ENCODE measurements around the gene KRTAP13-2. TPM values are rescaled to one million over a fixed set of nuclear protein-coding genes. Genes with fewer than 3 reads are reported as not detected.

The KRTAP13-2 gene
- total RNA-seq, 1 experiment from 2014 or later = not detected

DNA sequence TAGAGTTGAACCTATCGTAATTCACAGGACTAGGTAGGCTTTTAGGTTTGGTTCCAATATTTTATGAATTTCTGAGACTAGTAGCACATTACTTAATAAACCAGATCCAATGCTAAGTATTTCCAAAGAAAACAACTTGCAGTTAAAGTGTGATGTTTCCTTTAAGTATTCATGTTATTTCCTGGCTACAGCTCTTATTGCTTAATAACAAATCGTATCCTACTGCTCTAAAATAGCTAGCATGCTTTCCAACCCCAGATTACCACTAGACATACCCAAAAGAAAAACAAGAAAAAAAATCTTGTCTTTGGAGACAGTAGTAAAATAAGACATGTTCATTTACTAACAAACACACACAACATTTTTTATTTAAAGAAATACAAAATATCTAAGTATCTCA is 35.5 kb downstream of the KRTAP13-2 start:
- Mint-ChIP-seq H3K27ac (ENCODE audit: low read depth, unreplicated experiment) (no peak overlapping the region), H3K36me3 (ENCODE audit: insufficient read depth, unreplicated experiment) (no peaks in the 10 kb centered on the region), H3K4me1 (ENCODE audit: insufficient read depth, unreplicated experiment) (peaks cover 25% of the 10 kb centered on the region), H3K9me3 (ENCODE audit: unreplicated experiment) (no peaks in the 10 kb centered on the region), H3K4me3 (ENCODE audit: unreplicated experiment) (no peak overlapping the region), H3K27me3 (ENCODE audit: insufficient read depth, unreplicated experiment) (no peaks in the 10 kb centered on the region)
- intact Hi-C loops (cut with micrococcal nuclease) = no loop called here
- peak; percentile 16 for DNase-seq (ENCODE audit: unreplicated experiment)
- no TSS peak for BruUV-seq (replicated peaks)
- no peak for TF ChIP-seq CTCF (IDR thresholded peaks at IDR 0.05; ENCODE audit: unreplicated experiment)
- ChIA-PET POLR2A (interaction anchor here (0.6 kb wide), 1 partner anchor 8 kb away, joined by 3 read pairs; no protein-coding TSS in a partner anchor), CTCF (no interaction called here)

- Mint-ChIP-seq H3K36me3 (ENCODE audit: insufficient read depth, unreplicated experiment) (no peaks in the 10 kb centered on the region), H3K4me3 (ENCODE audit: unreplicated experiment) (no peak overlapping the region), H3K27ac (ENCODE audit: low read depth, unreplicated experiment) (no peak overlapping the region), H3K9me3 (ENCODE audit: unreplicated experiment) (no peaks in the 10 kb centered on the region), H3K4me1 (ENCODE audit: insufficient read depth, unreplicated experiment) (peaks cover 28% of the 10 kb centered on the region), H3K27me3 (ENCODE audit: insufficient read depth, unreplicated experiment) (no peaks in the 10 kb centered on the region)
- DNase-seq (ENCODE audit: unreplicated experiment) = no peak
- intact Hi-C loops (cut with micrococcal nuclease) = no loop called here
- ChIA-PET POLR2A (no interaction called here), CTCF (interaction anchor here (0.6 kb wide), 2 partner anchors 21 to 143 kb away, joined by 3 read pairs; no protein-coding TSS in a partner anchor)
- no peak for TF ChIP-seq CTCF (IDR thresholded peaks at IDR 0.05; ENCODE audit: unreplicated experiment)
- no TSS peak for BruUV-seq (replicated peaks)
These were observed 38.3 kb downstream of the KRTAP13-2 start for GRCh38 chr21:30333736-30334135.

DNA sequence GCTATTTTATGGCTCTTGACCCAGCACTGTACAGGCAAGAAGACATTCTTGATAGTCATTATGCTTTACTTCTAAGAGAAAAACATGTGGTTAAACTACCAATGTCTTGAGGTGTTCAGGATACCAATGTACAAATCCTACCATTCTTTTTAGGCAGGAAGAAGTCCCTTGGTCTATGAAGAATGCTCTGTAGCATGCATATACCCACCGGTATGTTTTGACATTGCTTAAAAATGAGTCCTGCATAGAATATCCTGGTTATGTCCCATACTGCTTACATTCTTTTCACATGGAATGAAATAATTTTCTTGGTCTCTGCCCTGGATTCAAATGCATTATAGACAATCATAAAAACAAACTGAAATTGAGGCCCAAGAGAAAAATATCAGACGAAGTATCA is 39.4 kb downstream of the KRTAP13-2 start:
- TF ChIP-seq CTCF (IDR thresholded peaks at IDR 0.05; ENCODE audit: unreplicated experiment) = no peak
- Mint-ChIP-seq H3K27me3 (ENCODE audit: insufficient read depth, unreplicated experiment) (no peaks in the 10 kb centered on the region), H3K27ac (ENCODE audit: low read depth, unreplicated experiment) (no peak overlapping the region), H3K9me3 (ENCODE audit: unreplicated experiment) (no peaks in the 10 kb centered on the region), H3K4me1 (ENCODE audit: insufficient read depth, unreplicated experiment) (peaks cover 21% of the 10 kb centered on the region), H3K36me3 (ENCODE audit: insufficient read depth, unreplicated experiment) (no peaks in the 10 kb centered on the region), H3K4me3 (ENCODE audit: unreplicated experiment) (no peak overlapping the region)
- DNase-seq (ENCODE audit: unreplicated experiment) = no peak
- intact Hi-C loops (cut with micrococcal nuclease) = no loop called here
- ChIA-PET POLR2A (no interaction called here), CTCF (interaction anchor here (0.6 to 2.2 kb wide), 2 partner anchors 9 to 282 kb away, joined by 3 to 6 read pairs; no protein-coding TSS in a partner anchor)
- no TSS peak for BruUV-seq (replicated peaks)

DNA sequence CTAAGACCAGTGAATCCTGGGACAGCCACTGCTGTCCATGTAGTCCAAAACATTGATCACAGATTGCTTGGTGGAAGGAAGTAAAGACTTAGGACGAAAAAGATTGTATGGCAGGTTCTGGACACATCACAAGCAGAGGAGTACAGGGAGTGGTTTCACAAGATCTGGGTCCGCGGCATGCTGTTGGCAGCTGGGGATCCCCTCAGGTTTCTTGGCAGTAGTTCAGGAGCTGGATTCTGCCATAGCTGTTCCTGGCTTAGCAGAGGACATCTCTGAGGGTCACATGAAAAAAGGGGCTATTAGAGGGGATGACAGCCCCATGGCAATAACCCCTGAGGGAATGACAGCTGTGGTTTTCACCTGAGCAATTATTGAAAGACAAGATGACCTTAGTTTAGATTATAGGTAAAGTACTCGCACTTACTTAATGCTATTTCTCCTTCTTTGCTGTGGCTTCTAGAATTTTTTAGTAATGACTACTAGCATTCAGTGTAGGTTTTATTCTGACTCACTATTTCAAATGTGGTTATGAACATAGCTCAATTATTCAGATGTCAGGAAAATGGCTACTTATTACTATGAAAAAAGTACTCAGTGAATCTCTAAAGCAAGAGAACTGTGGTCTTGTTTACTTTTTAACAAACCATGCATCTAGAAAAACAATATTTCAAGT is 42.7 kb downstream of the KRTAP13-2 start:
- TF ChIP-seq CTCF (IDR thresholded peaks at IDR 0.05; ENCODE audit: unreplicated experiment) = no peak
- Mint-ChIP-seq H3K36me3 (ENCODE audit: insufficient read depth, unreplicated experiment) (no peaks in the 10 kb centered on the region), H3K9me3 (ENCODE audit: unreplicated experiment) (no peaks in the 10 kb centered on the region), H3K27me3 (ENCODE audit: insufficient read depth, unreplicated experiment) (peaks cover 7% of the 10 kb centered on the region), H3K4me1 (ENCODE audit: insufficient read depth, unreplicated experiment) (peaks cover 8% of the 10 kb centered on the region), H3K4me3 (ENCODE audit: unreplicated experiment) (peak overlapping the region; percentile 48), H3K27ac (ENCODE audit: low read depth, unreplicated experiment) (no peak overlapping the region)
- intact Hi-C loops (cut with micrococcal nuclease) = no loop called here
- ChIA-PET POLR2A (no interaction called here), CTCF (interaction anchor here (0.6 to 2.3 kb wide), 8 partner anchors 11 to 853 kb away, joined by 3 to 16 read pairs (median 4); no protein-coding TSS in a partner anchor)
- BruUV-seq (replicated peaks) = no TSS peak
- DNase-seq (ENCODE audit: unreplicated experiment) = peak; percentile 47
